K562 (cell line): ENCODE measurements around the gene MYADML2. TPM values are rescaled to one million over a fixed set of nuclear protein-coding genes. Genes with fewer than 3 reads are reported as not detected.
A peak's percentile ranks its signal among the peaks of the same experiment; 100 is the strongest.

Experiments
- BMI1 ChIP-seq: fragments of 150-350 bp; IDR thresholded peaks from 2 replicates; pipeline ENCODE4 v1.6.1; 2014; ENCODE audit warnings: low read length
- DMBX1 ChIP-seq: fragments of 250-450 bp; sonication (Bioruptor Pico); IDR thresholded peaks from 2 replicates; pipeline ENCODE4 v1.8.0; 2022; ENCODE audit warnings: inconsistent platforms, mild to moderate bottlenecking, moderate library complexity, borderline replicate concordance
- DPF2 ChIP-seq: fragments of 450-650 bp; IDR thresholded peaks from 2 replicates; pipeline ENCODE4 v1.6.1; 2016
- ID3 ChIP-seq, 2 experiments: fragments of 250-450 bp in 1 of 2; fragments of 450-650 bp in 1 of 2; sonication (Bioruptor Pico) in 1 of 2; IDR thresholded peaks; 2 replicates each; pipeline versions ENCODE4 v1.6.1 to v1.8.0; 2016 to 2021; ENCODE audit warnings: mild to moderate bottlenecking in 2 of 2, moderate library complexity in 2 of 2, missing compliant biosample characterization in 1 of 2, missing genetic modification characterization in 1 of 2
- MCM3 ChIP-seq: fragments of 450-650 bp; IDR thresholded peaks from 2 replicates; pipeline ENCODE4 v1.6.1; 2016
- POLR2AphosphoS2 ChIP-seq: IDR thresholded peaks from 2 replicates; pipeline ENCODE4 v1.6.1; 2012; ENCODE audit warnings: low read length, improper control_type of control experiment
- SETDB1 ChIP-seq: IDR thresholded peaks from one replicate; pipeline ENCODE4 v1.6.1; 2012; ENCODE audit warnings: low read length, control low read depth, inconsistent platforms
- U2AF1 ChIP-seq: fragments of 200-400 bp; formaldehyde crosslinking; optimal IDR thresholded peaks from 2 replicates; pipeline ENCODE3; 2017; ENCODE audit warnings: mild to moderate bottlenecking, low read depth, low read length, moderate library complexity
- UBTF ChIP-seq, 2 experiments: IDR thresholded peaks; 2 replicates each; pipeline ENCODE4 v1.6.1; 2012; ENCODE audit warnings: improper control_type of control experiment in 2 of 2, low read depth in 2 of 2, low read length in 2 of 2, borderline replicate concordance in 1 of 2
- ZBTB9 ChIP-seq: fragments of 450-650 bp; formaldehyde crosslinking; IDR thresholded peaks from 2 replicates; pipeline ENCODE4 v1.4.0; 2020; ENCODE audit warnings: mild to moderate bottlenecking, moderate library complexity
- ZMIZ1 ChIP-seq, 2 experiments: fragments of 150-350 bp in 1 of 2; IDR thresholded peaks; 2 replicates each; pipeline ENCODE4 v1.6.1; 2012 to 2016; ENCODE audit warnings: low read depth in 2 of 2, low read length in 2 of 2, mild to moderate bottlenecking in 1 of 2, moderate library complexity in 1 of 2
- ZNF277 ChIP-seq: fragments of 250-450 bp; sonication (Bioruptor Pico); IDR thresholded peaks from 2 replicates; pipeline ENCODE4 v1.8.0; 2022; ENCODE audit warnings: inconsistent platforms, mild to moderate bottlenecking, moderate library complexity, borderline replicate concordance
- ZNF398 ChIP-seq: fragments of 250-450 bp; sonication (Bioruptor Pico); IDR thresholded peaks from 2 replicates; pipeline ENCODE4 v1.8.0; 2021; ENCODE audit warnings: moderate library complexity, mild to moderate bottlenecking, inconsistent platforms
- ZNF444 ChIP-seq: fragments of 250-450 bp; sonication (Bioruptor Pico); IDR thresholded peaks from 2 replicates; pipeline ENCODE4 v1.4.0; 2020; ENCODE audit warnings: mild to moderate bottlenecking, moderate library complexity
- polyA plus RNA-seq, 8 experiments: library from polyadenylated mRNA; depleted of rRNA in 4 of 8; stranded (reverse) in 5 of 8; unstranded in 3 of 8; fragments of >200 nt; fragmentation: Nextera tagmentation in 2 of 8; fragmentation: Illumina TruSeq in 1 of 8; extraction: Ambion mirVana in 2 of 8; extraction: Trizol in 1 of 8; gene quantifications; 2 replicates each; pipeline versions ENCODE4 v1.2.1 to v1.2.3, GENCODE V29; 2011 to 2014; ENCODE audit warnings: inconsistent platforms in 1 of 8, missing spikeins in 1 of 8
- total RNA-seq, 7 experiments: library from RNA; depleted of rRNA in 6 of 7; stranded (reverse); fragments of >200 nt in 6 of 7; fragmentation: Illumina TruSeq in 2 of 7; extraction: Trizol in 2 of 7; gene quantifications; 2 replicates each; pipeline versions ENCODE4 v1.2.1 to v1.2.3, GENCODE V29; 2011 to 2021; ENCODE audit warnings: low replicate concordance in 1 of 7

Gene MYADML2
- total and polyA plus RNA-seq, 9 of the 15 experiments (the other 6 are each of a cell fraction or from before 2014, with no cell fraction given): not detected

- no peak for TF ChIP-seq ID3 (CRISPR knock-in tag; IDR thresholded peaks at IDR 0.05)
- TF ChIP-seq ID3 (tag; IDR thresholded peaks at IDR 0.05): no peak
- TF ChIP-seq ZNF444 (CRISPR knock-in tag): no peak
- peak; percentile 80 for TF ChIP-seq DPF2
- TF ChIP-seq U2AF1: no peak
- no peak for TF ChIP-seq DMBX1
- TF ChIP-seq SETDB1: no peak
- no peak for TF ChIP-seq POLR2AphosphoS2
- no peak for TF ChIP-seq ZNF398 (CRISPR knock-in tag)
- TF ChIP-seq BMI1: no peak
- TF ChIP-seq UBTF (IDR thresholded peaks at IDR 0.05; ENCODE audit: borderline replicate concordance in 1 of 2, low read depth in 2 of 2, low read length in 2 of 2): no peak
- TF ChIP-seq ZNF277 (CRISPR knock-in tag): no peak
- no peak for TF ChIP-seq MCM3
- TF ChIP-seq ZMIZ1 (IDR thresholded peaks at IDR 0.05; ENCODE audit: low read depth in 2 of 2, low read length in 2 of 2): no peak
- TF ChIP-seq ZBTB9 (CRISPR knock-in tag): no peak; the same call in 1 of the 2 replicates
Measured at GRCh38 chr17:81926451-81927151, 20.4 kb downstream of the MYADML2 start (continued).
